Mesendoderm (in vitro differentiated cells): ENCODE results near the gene GDF11. TPM values are rescaled to one million over a fixed set of nuclear protein-coding genes. Genes with fewer than 3 reads are reported as not detected.

Experiments used
- DNase-seq: peaks from one replicate; pipeline ENCODE4 v3.0.0; 2013
- H2AK5ac ChIP-seq: 2 replicates; pipeline ENCODE4 v1.6.1; 2013; ENCODE audit warnings: low read length, inconsistent platforms
- H2BK120ac ChIP-seq: 2 replicates; pipeline ENCODE4 v1.6.1; 2013; ENCODE audit warnings: low read depth, mild to moderate bottlenecking, low read length, moderate library complexity, mixed read lengths
- H2BK15ac ChIP-seq: replicated peaks from 2 replicates; pipeline ENCODE4 v1.6.1; 2013; ENCODE audit warnings: low read depth, mild to moderate bottlenecking, moderate library complexity
- H2BK5ac ChIP-seq: 2 replicates; pipeline ENCODE4 v1.6.1; 2013; ENCODE audit warnings: low read length, inconsistent platforms
- H3K18ac ChIP-seq: 2 replicates; pipeline ENCODE4 v1.6.1; 2013; ENCODE audit warnings: mild to moderate bottlenecking, low read length, mixed read lengths
- H3K23ac ChIP-seq: one replicate; pipeline ENCODE4 v1.6.1; 2013; ENCODE audit warnings: low read length
- H3K27ac ChIP-seq: 2 replicates; pipeline ENCODE4 v1.5.1; 2013; ENCODE audit warnings: low read depth, mild to moderate bottlenecking, inconsistent platforms, low read length, moderate library complexity
- H3K27me3 ChIP-seq: 2 replicates; pipeline ENCODE4 v1.6.1; 2013; ENCODE audit warnings: low read length, control low read depth, mild to moderate bottlenecking, inconsistent platforms; ENCODE audit not compliant: insufficient read depth, poor library complexity
- H3K36me3 ChIP-seq: 2 replicates; pipeline ENCODE4 v1.6.1; 2013; ENCODE audit warnings: low read length, inconsistent platforms; ENCODE audit not compliant: control insufficient read depth, insufficient read depth
- H3K4ac ChIP-seq: one replicate; pipeline ENCODE4 v1.6.1; 2013; ENCODE audit warnings: low read depth, mild to moderate bottlenecking, low read length, moderate library complexity
- H3K4me1 ChIP-seq: 2 replicates; pipeline ENCODE4 v1.6.1; 2013; ENCODE audit warnings: low read depth, low read length, inconsistent platforms; ENCODE audit not compliant: control insufficient read depth
- H3K4me2 ChIP-seq: 2 replicates; pipeline ENCODE4 v1.6.1; 2013; ENCODE audit warnings: low read length
- H3K4me3 ChIP-seq: 2 replicates; pipeline ENCODE4 v1.5.1; 2013; ENCODE audit warnings: mild to moderate bottlenecking, low read length
- H3K56ac ChIP-seq: one replicate; pipeline ENCODE4 v1.6.1; 2013; ENCODE audit warnings: low read length
- H3K79me1 ChIP-seq: 2 replicates; pipeline ENCODE4 v1.6.1; 2013; ENCODE audit warnings: low read length, inconsistent platforms
- H3K79me2 ChIP-seq: 2 replicates; pipeline ENCODE4 v1.6.1; 2013; ENCODE audit warnings: mild to moderate bottlenecking, low read length; ENCODE audit not compliant: control insufficient read depth, insufficient read depth
- H3K9ac ChIP-seq: 2 replicates; pipeline ENCODE4 v1.6.1; 2013; ENCODE audit warnings: low read length, inconsistent platforms
- H4K5ac ChIP-seq: one replicate; pipeline ENCODE4 v1.6.1; 2013; ENCODE audit warnings: low read length
- H4K8ac ChIP-seq: one replicate; pipeline ENCODE4 v1.6.1; 2013; ENCODE audit warnings: low read depth, mild to moderate bottlenecking, control low read depth, low read length, moderate library complexity
- WGBS: extraction: QIAGEN DNeasy Blood & Tissue Kit; methylation state at CpG from one replicate; pipeline ENCODE4 v1.1.7; 2013; ENCODE audit warnings: low lambda C conversion rate, missing lambda C conversion rate; ENCODE audit not compliant: insufficient coverage; ENCODE audit errors: extremely low coverage; 5-methylcytosine and 5-hydroxymethylcytosine counted together
- small RNA-seq: library from polyadenylated mRNA; stranded (forward); fragments of <200 nt; extraction: miRNeasy Mini kit (QIAGEN cat#:217004); gene quantifications from one replicate; pipeline ENCODE3, GENCODE V24; 2013; ENCODE audit not compliant: insufficient read depth

The GDF11 gene

DNA sequence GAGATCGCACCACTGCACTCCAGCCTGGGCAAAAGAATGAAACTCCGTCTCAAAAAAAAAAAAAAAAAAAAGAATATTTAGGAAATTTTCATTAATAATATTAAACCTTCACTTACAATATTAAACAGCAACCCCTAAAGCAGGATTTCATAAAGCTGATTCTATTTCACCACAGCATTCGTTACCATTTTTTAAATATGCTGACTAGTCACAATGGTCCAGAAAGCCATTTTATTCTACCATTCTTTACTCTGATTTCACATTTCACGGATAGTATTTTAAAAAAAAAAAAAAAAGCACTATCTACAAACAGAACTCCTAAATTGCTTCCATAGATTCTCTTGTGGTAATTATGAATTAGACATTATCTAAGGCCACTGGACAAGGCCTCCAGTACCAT lies 47.0 kb downstream of the GDF11 start:
- H3K36me3 ChIP-seq = peaks cover 2% of the 10 kb centered on the region
- no peak overlapping the region for H3K18ac ChIP-seq
- no peaks in the 10 kb centered on the region for H3K79me1 ChIP-seq
- no peak overlapping the region for H3K23ac ChIP-seq
- H3K27ac ChIP-seq = no peak overlapping the region
- no peak overlapping the region for H3K56ac ChIP-seq
- H3K4me1 ChIP-seq = no peaks in the 10 kb centered on the region
- H3K27me3 ChIP-seq = no peaks in the 10 kb centered on the region
- H3K9ac ChIP-seq = no peak overlapping the region
- no peak overlapping the region for H2AK5ac ChIP-seq
- H4K5ac ChIP-seq = no peak overlapping the region
- no peak overlapping the region for H2BK15ac ChIP-seq
- H2BK120ac ChIP-seq = no peak overlapping the region
- DNase-seq = no peak
- H3K79me2 ChIP-seq = no peaks in the 10 kb centered on the region
- no peak overlapping the region for H4K8ac ChIP-seq
- no peak overlapping the region for H3K4ac ChIP-seq
- H3K4me3 ChIP-seq = no peak overlapping the region
- WGBS = 100% methylated on average over 1 of the region's 4 CpGs
- H2BK5ac ChIP-seq = no peak overlapping the region
- H3K4me2 ChIP-seq = no peak overlapping the region

DNA sequence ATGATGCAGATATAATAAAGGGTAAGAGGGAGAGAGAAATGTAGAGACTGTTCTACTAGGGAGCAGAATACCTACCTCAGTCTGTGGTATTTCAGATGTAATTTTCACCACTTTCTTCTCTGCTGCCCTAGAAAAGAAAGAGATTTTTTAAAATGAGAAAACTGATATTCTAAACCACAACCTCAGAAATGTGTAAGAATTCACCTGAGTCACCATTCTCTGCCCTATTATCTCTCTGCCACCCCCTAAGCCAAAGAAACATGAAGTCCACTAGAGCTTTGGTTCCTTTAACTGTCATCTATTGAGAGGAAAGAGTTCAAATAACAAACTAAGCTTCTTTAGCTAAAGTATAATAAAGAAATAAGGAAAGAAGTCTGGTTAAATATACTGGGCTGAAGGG lies 53.0 kb downstream of the GDF11 start:
- no peaks in the 10 kb centered on the region for H3K4me1 ChIP-seq
- no peak overlapping the region for H3K56ac ChIP-seq
- no peaks in the 10 kb centered on the region for H3K27me3 ChIP-seq
- no peak overlapping the region for H2BK15ac ChIP-seq
- no peak overlapping the region for H3K27ac ChIP-seq
- no peak overlapping the region for H4K8ac ChIP-seq
- peaks cover 2% of the 10 kb centered on the region for H3K36me3 ChIP-seq
- H2AK5ac ChIP-seq = no peak overlapping the region
- no peak overlapping the region for H2BK5ac ChIP-seq
- H3K4ac ChIP-seq = no peak overlapping the region
- no peak overlapping the region for H3K4me2 ChIP-seq
- no peak overlapping the region for H3K4me3 ChIP-seq
- H3K23ac ChIP-seq = no peak overlapping the region
- no peaks in the 10 kb centered on the region for H3K79me2 ChIP-seq
- peaks cover 2% of the 10 kb centered on the region for H3K79me1 ChIP-seq
- H3K18ac ChIP-seq = no peak overlapping the region
- no peak for DNase-seq
- H2BK120ac ChIP-seq = no peak overlapping the region
- H4K5ac ChIP-seq = no peak overlapping the region
- no peak overlapping the region for H3K9ac ChIP-seq

DNA sequence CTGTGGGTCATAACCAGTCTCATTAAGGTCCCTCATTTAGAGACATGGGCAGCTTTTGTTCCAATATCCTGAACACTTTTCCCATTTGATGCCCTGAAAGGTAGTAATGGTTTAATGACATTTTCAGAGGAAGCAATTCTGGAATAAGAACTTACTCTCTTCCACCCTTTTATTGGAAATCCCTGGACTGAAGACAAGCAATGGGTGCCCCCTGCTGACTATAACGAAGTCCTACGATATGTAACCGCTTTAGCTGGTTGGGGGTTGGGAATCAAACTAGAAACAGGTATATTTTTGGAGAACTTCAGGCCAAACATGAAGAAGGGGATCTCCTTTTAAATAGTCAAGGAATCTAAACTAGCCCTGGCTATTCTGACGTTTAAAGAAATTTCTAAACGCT lies 54.1 kb downstream of the GDF11 start:
- Histone ChIP-seq H3K4ac (no peak overlapping the region), H3K18ac (no peak overlapping the region), H3K79me1 (peaks cover 2% of the 10 kb centered on the region), H2BK5ac (no peak overlapping the region), H3K4me2 (no peak overlapping the region), H3K79me2 (no peaks in the 10 kb centered on the region), H2BK15ac (no peak overlapping the region), H3K56ac (no peak overlapping the region), H3K27ac (no peak overlapping the region), H3K4me1 (no peaks in the 10 kb centered on the region), H3K9ac (no peak overlapping the region), H2BK120ac (no peak overlapping the region), H4K5ac (no peak overlapping the region), H4K8ac (no peak overlapping the region), H3K23ac (no peak overlapping the region), H3K36me3 (peaks cover 2% of the 10 kb centered on the region), H2AK5ac (no peak overlapping the region), H3K4me3 (no peak overlapping the region), H3K27me3 (no peaks in the 10 kb centered on the region)
- no CpG with 5 or more reads among the region's 5 CpGs for WGBS
- peak; percentile 65 for DNase-seq

DNA sequence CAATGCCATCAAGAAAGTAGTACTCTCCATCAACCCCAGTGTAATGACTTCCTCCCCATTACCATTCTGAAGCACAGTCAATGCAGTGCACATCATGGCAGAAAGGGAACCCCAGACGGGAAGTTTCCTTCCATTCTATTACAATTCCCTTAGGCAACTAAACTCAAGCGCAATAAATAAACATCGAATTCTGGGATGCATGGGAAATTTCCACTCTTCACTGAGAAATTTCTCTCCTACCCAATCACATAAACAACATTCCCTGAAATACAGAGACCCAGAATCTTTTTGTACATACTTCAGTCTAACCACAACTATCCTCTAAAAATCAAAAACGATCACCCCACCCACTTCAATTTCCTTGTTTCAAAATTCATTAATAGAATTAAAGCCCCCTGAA lies 54.6 kb downstream of the GDF11 start:
- no peak overlapping the region for H3K27ac ChIP-seq
- no peak overlapping the region for H2AK5ac ChIP-seq
- no peak overlapping the region for H3K9ac ChIP-seq
- H3K56ac ChIP-seq = no peak overlapping the region
- no peak overlapping the region for H3K4me3 ChIP-seq
- H3K4ac ChIP-seq = no peak overlapping the region
- no peak for DNase-seq
- WGBS = 100% methylated on average over 1 of the region's 4 CpGs
- no peak overlapping the region for H2BK120ac ChIP-seq
- no peaks in the 10 kb centered on the region for H3K79me2 ChIP-seq
- no peak overlapping the region for H2BK5ac ChIP-seq
- no peak overlapping the region for H2BK15ac ChIP-seq
- peaks cover 2% of the 10 kb centered on the region for H3K36me3 ChIP-seq
- H3K23ac ChIP-seq = no peak overlapping the region
- H3K18ac ChIP-seq = no peak overlapping the region
- H4K5ac ChIP-seq = no peak overlapping the region
- no peak overlapping the region for H4K8ac ChIP-seq
- no peak overlapping the region for H3K4me2 ChIP-seq
- no peaks in the 10 kb centered on the region for H3K27me3 ChIP-seq
- peaks cover 2% of the 10 kb centered on the region for H3K79me1 ChIP-seq
- H3K4me1 ChIP-seq = no peaks in the 10 kb centered on the region

Small RNA genes within 50 kb of the gene (small RNA-seq; reads per million reads assigned to genes)
- not detected for gene AC009779.1
- not detected for gene RF00017
